ENCODE data around the gene ZNF425. TPM values are rescaled to one million over a fixed set of nuclear protein-coding genes. Genes with fewer than 3 reads are reported as not detected.

The ZNF425 gene
- total RNA-seq, 2 experiments from 2014 or later = 1.4 to 1.6 TPM

GRCh38 chr7:149081914-149082313 lies 44.2 kb downstream of the ZNF425 start:
- DNase-seq (ENCODE audit: low spot score) = no peak
- Histone ChIP-seq H2AFZ (ENCODE audit: low read length) (no peak overlapping the region), H3K9me2 (ENCODE audit: insufficient read depth, low read length) (no peaks in the 10 kb centered on the region), H4K20me1 (ENCODE audit: insufficient read depth, low read length) (no peaks in the 10 kb centered on the region), H3K4me1 (ENCODE audit: insufficient read depth, low read length, poor library complexity, severe bottlenecking) (no peaks in the 10 kb centered on the region), H3K4me3 (ENCODE audit: low read depth, low read length, poor library complexity, severe bottlenecking) (no peak overlapping the region), H3K36me3 (ENCODE audit: insufficient read depth, low read length) (peaks cover 28% of the 10 kb centered on the region), H3K4me2 (ENCODE audit: low read length) (no peak overlapping the region), H3K9me3 (ENCODE audit: low read length) (peaks cover 4% of the 10 kb centered on the region; the same call in 1 of the 2 replicates), H3K79me2 (ENCODE audit: insufficient read depth, low read depth, low read length) (no peaks in the 10 kb centered on the region), H3K27ac (ENCODE audit: low read depth, low read length, poor library complexity, severe bottlenecking) (no peak overlapping the region)
- ChIA-PET POLR2A (no interaction called here), CTCF (ENCODE audit: unreplicated experiment) (no interaction called here)
- intact Hi-C loops (cut with micrococcal nuclease; ENCODE audit: unreplicated experiment) = no loop called here
- BruUV-seq (replicated peaks) = no TSS peak
- TF ChIP-seq CTCF (conservative IDR thresholded peaks at IDR 0.05; ENCODE audit: low read length) (no peak), EZH2phosphoT487 (IDR thresholded peaks at IDR 0.05; ENCODE audit: borderline replicate concordance, low read depth, low read length) (no peak)

- ChIA-PET POLR2A (no interaction called here), CTCF (ENCODE audit: unreplicated experiment) (no interaction called here)
- no peaks in the 10 kb centered on the region for H3K4me1 ChIP-seq (ENCODE audit: insufficient read depth, low read length, poor library complexity, severe bottlenecking)
- no peak overlapping the region for H2AFZ ChIP-seq (ENCODE audit: low read length)
- BruUV-seq (replicated peaks) = no TSS peak
- TF ChIP-seq CTCF (conservative IDR thresholded peaks at IDR 0.05; ENCODE audit: low read length) (no peak), EZH2phosphoT487 (IDR thresholded peaks at IDR 0.05; ENCODE audit: borderline replicate concordance, low read depth, low read length) (no peak)
- no peak overlapping the region for H3K27ac ChIP-seq (ENCODE audit: low read depth, low read length, poor library complexity, severe bottlenecking)
- peaks cover 20% of the 10 kb centered on the region; the same call in 1 of the 2 replicates for H3K36me3 ChIP-seq (ENCODE audit: insufficient read depth, low read length)
- no peaks in the 10 kb centered on the region for H4K20me1 ChIP-seq (ENCODE audit: insufficient read depth, low read length)
- no peak for DNase-seq (ENCODE audit: low spot score)
- no peaks in the 10 kb centered on the region for H3K9me2 ChIP-seq (ENCODE audit: insufficient read depth, low read length)
- intact Hi-C loops (cut with micrococcal nuclease; ENCODE audit: unreplicated experiment) = no loop called here
- H3K4me2 ChIP-seq (ENCODE audit: low read length) = no peak overlapping the region
- no peak overlapping the region for H3K4me3 ChIP-seq (ENCODE audit: low read depth, low read length, poor library complexity, severe bottlenecking)
- H3K79me2 ChIP-seq (ENCODE audit: insufficient read depth, low read depth, low read length) = no peaks in the 10 kb centered on the region
- H3K9me3 ChIP-seq (ENCODE audit: low read length) = no peaks in the 10 kb centered on the region
Measured at GRCh38 chr7:149077594-149077993, 48.5 kb downstream of the ZNF425 start.

- BruUV-seq (replicated peaks) = no TSS peak
- no peaks in the 10 kb centered on the region for H3K9me3 ChIP-seq (ENCODE audit: low read length)
- H3K9me2 ChIP-seq (ENCODE audit: insufficient read depth, low read length) = no peaks in the 10 kb centered on the region
- H3K4me3 ChIP-seq (ENCODE audit: low read depth, low read length, poor library complexity, severe bottlenecking) = no peak overlapping the region
- H3K4me2 ChIP-seq (ENCODE audit: low read length) = no peak overlapping the region
- ChIA-PET CTCF (ENCODE audit: unreplicated experiment) (no interaction called here), POLR2A (interaction anchor here (0.9 kb wide), 1 partner anchor 14 kb away, joined by 4 read pairs; no protein-coding TSS in a partner anchor)
- no peaks in the 10 kb centered on the region for H3K79me2 ChIP-seq (ENCODE audit: insufficient read depth, low read depth, low read length)
- no peaks in the 10 kb centered on the region for H4K20me1 ChIP-seq (ENCODE audit: insufficient read depth, low read length)
- no peak for DNase-seq (ENCODE audit: low spot score)
- no peak overlapping the region for H2AFZ ChIP-seq (ENCODE audit: low read length)
- H3K4me1 ChIP-seq (ENCODE audit: insufficient read depth, low read length, poor library complexity, severe bottlenecking) = no peaks in the 10 kb centered on the region
- peaks cover 38% of the 10 kb centered on the region for H3K36me3 ChIP-seq (ENCODE audit: insufficient read depth, low read length)
- TF ChIP-seq CTCF (conservative IDR thresholded peaks at IDR 0.05; ENCODE audit: low read length) = no peak
- no peak for TF ChIP-seq EZH2phosphoT487 (IDR thresholded peaks at IDR 0.05; ENCODE audit: borderline replicate concordance, low read depth, low read length)
- no peak overlapping the region for H3K27ac ChIP-seq (ENCODE audit: low read depth, low read length, poor library complexity, severe bottlenecking)
- intact Hi-C loops (cut with micrococcal nuclease; ENCODE audit: unreplicated experiment) = no loop called here
Measured at GRCh38 chr7:149075286-149075685, 50.8 kb downstream of the ZNF425 start.
